Fibroblast of lung (primary cell): ENCODE data around the gene STARD9. TPM values are rescaled to one million over a fixed set of nuclear protein-coding genes. Genes with fewer than 3 reads are reported as not detected.

ENCODE experiments used
- DNase-seq, 2 donors: peaks; one replicate each; pipeline versions ENCODE4 v3.0.0 to v3.0.0-alpha.2; 2010; ENCODE audit warnings: low read depth in 2 of 2
- H2AFZ ChIP-seq: 2 replicates; pipeline ENCODE4 v1.5.1; 2012; ENCODE audit warnings: low read length, control low read depth, inconsistent platforms
- H3K27ac ChIP-seq: 2 replicates; pipeline ENCODE4 v1.5.1; 2011; ENCODE audit warnings: low read length, control low read depth; ENCODE audit not compliant: insufficient read depth
- H3K27me3 ChIP-seq: 2 replicates; pipeline ENCODE4 v1.5.1; 2011; ENCODE audit warnings: mild to moderate bottlenecking, low read length; ENCODE audit not compliant: control insufficient read depth, insufficient read depth
- H3K36me3 ChIP-seq: 2 replicates; pipeline ENCODE4 v1.5.1; 2011; ENCODE audit warnings: low read length; ENCODE audit not compliant: control insufficient read depth, insufficient read depth
- H3K4me1 ChIP-seq: 2 replicates; pipeline ENCODE4 v1.5.1; 2011; ENCODE audit warnings: low read length; ENCODE audit not compliant: control insufficient read depth, insufficient read depth; ENCODE audit errors: extremely low read depth
- H3K4me2 ChIP-seq: 2 replicates; pipeline ENCODE4 v1.5.1; 2011; ENCODE audit warnings: low read length, control low read depth; ENCODE audit not compliant: insufficient read depth; ENCODE audit errors: extremely low read depth
- H3K4me3 ChIP-seq, 4 experiments: fragments of 200-600 bp in 1 of 4; sonication (generic) in 1 of 4; replicated peaks in 1 of 4; 2 replicates each; pipeline ENCODE4 v1.5.1; 2011 to 2016; ENCODE audit warnings: low read length in 4 of 4, low read depth in 3 of 4, mild to moderate bottlenecking in 3 of 4, control low read depth in 2 of 4, inconsistent platforms in 1 of 4, mixed read lengths in 1 of 4; ENCODE audit not compliant: insufficient read depth in 1 of 4; ENCODE audit errors: control extremely low read depth in 1 of 4
- H3K79me2 ChIP-seq: 2 replicates; pipeline ENCODE4 v1.5.1; 2012; ENCODE audit warnings: mild to moderate bottlenecking, low read length, inconsistent platforms; ENCODE audit not compliant: control insufficient read depth, insufficient read depth
- H3K9ac ChIP-seq: 2 replicates; pipeline ENCODE4 v1.5.1; 2011; ENCODE audit warnings: mild to moderate bottlenecking, low read length, control low read depth; ENCODE audit not compliant: insufficient read depth
- H3K9me3 ChIP-seq: 2 replicates; pipeline ENCODE4 v1.5.1; 2012; ENCODE audit warnings: low read depth, low read length; ENCODE audit not compliant: control insufficient read depth, insufficient read depth
- H4K20me1 ChIP-seq: 2 replicates; pipeline ENCODE4 v1.5.1; 2011; ENCODE audit warnings: low read length; ENCODE audit not compliant: control insufficient read depth, insufficient read depth; ENCODE audit errors: extremely low read depth
- CTCF ChIP-seq, 2 donors: IDR thresholded peaks in 1 of 2; conservative IDR thresholded peaks in 1 of 2; 1 replicate in 1 of 2; 2 replicates in 1 of 2; pipeline ENCODE4 v1.5.1; 2011 to 2012; ENCODE audit warnings: low read length in 2 of 2, control low read depth in 1 of 2, inconsistent platforms in 1 of 2, low read depth in 1 of 2, mild to moderate bottlenecking in 1 of 2
- EZH2 ChIP-seq: IDR thresholded peaks from 2 replicates; pipeline ENCODE4 v1.5.1; 2012; ENCODE audit warnings: low read length, control low read depth, mild to moderate bottlenecking; ENCODE audit errors: missing control alignments
- polyA plus RNA-seq, 2 donors: library from polyadenylated mRNA; depleted of rRNA in 1 of 2; stranded (reverse) in 1 of 2; unstranded in 1 of 2; fragments of >200 nt; gene quantifications; 2 replicates each; pipeline ENCODE4 v1.2.1, GENCODE V29; 2011 to 2012; ENCODE audit warnings: missing spikeins in 1 of 2
- total RNA-seq: library from RNA; depleted of rRNA; stranded (reverse); fragments of >200 nt; gene quantifications from 2 replicates; pipeline ENCODE4 v1.2.1, GENCODE V29; 2014

The STARD9 gene
- total and polyA plus RNA-seq, 2 donors (not counting 1 experiment from before 2014, with no cell fraction given): 2.5 to 8.3 TPM

GRCh38 chr15:42665827-42666226 lies 90.4 kb downstream of the STARD9 start:
- DNase-seq: no peak
- TF ChIP-seq EZH2: no peak
- TF ChIP-seq CTCF (conservative IDR thresholded peaks at IDR 0.05 in 1 of 2, IDR thresholded peaks at IDR 0.05 in 1 of 2; ENCODE audit: low read depth in 1 of 2, low read length in 2 of 2): no peak

GRCh38 chr15:42667855-42668254 lies 92.4 kb downstream of the STARD9 start:
- H3K27me3 ChIP-seq: no peaks in the 10 kb centered on the region
- no peak overlapping the region for H3K4me2 ChIP-seq
- TF ChIP-seq CTCF (conservative IDR thresholded peaks at IDR 0.05 in 1 of 2, IDR thresholded peaks at IDR 0.05 in 1 of 2; ENCODE audit: low read depth in 1 of 2, low read length in 2 of 2) (no peak), EZH2 (no peak)
- H3K9ac ChIP-seq: no peak overlapping the region
- H2AFZ ChIP-seq: no peak overlapping the region
- H3K4me3 ChIP-seq: no peak overlapping the region
- no peaks in the 10 kb centered on the region for H3K4me1 ChIP-seq
- no peaks in the 10 kb centered on the region for H4K20me1 ChIP-seq
- H3K9me3 ChIP-seq: no peaks in the 10 kb centered on the region
- DNase-seq: no peak
- H3K36me3 ChIP-seq: no peaks in the 10 kb centered on the region
- H3K79me2 ChIP-seq: no peaks in the 10 kb centered on the region
- no peak overlapping the region for H3K27ac ChIP-seq

More at GRCh38 chr15:42665827-42666226, 90.4 kb downstream of the STARD9 start:
- Histone ChIP-seq H3K4me1 (no peaks in the 10 kb centered on the region), H2AFZ (no peak overlapping the region), H3K79me2 (no peaks in the 10 kb centered on the region), H3K4me3 (no peak overlapping the region), H3K27me3 (no peaks in the 10 kb centered on the region), H3K4me2 (no peak overlapping the region), H3K9me3 (no peaks in the 10 kb centered on the region), H3K27ac (no peak overlapping the region), H3K36me3 (no peaks in the 10 kb centered on the region), H3K9ac (no peak overlapping the region), H4K20me1 (no peaks in the 10 kb centered on the region)

- TF ChIP-seq CTCF (conservative IDR thresholded peaks at IDR 0.05 in 1 of 2, IDR thresholded peaks at IDR 0.05 in 1 of 2; ENCODE audit: low read depth in 1 of 2, low read length in 2 of 2) (no peak), EZH2 (no peak)
- Histone ChIP-seq H3K36me3 (peaks cover 3% of the 10 kb centered on the region), H3K4me3 (no peak overlapping the region), H4K20me1 (no peaks in the 10 kb centered on the region), H3K79me2 (no peaks in the 10 kb centered on the region), H3K4me2 (no peak overlapping the region), H3K9ac (no peak overlapping the region), H3K27ac (no peak overlapping the region), H3K27me3 (no peaks in the 10 kb centered on the region), H2AFZ (no peak overlapping the region), H3K9me3 (no peaks in the 10 kb centered on the region), H3K4me1 (no peaks in the 10 kb centered on the region)
- DNase-seq: no peak
Measured at GRCh38 chr15:42670451-42670850, 95.0 kb downstream of the STARD9 start.
